HG03175 (cell line): ENCODE measurements around the gene ERCC2.

Experiments used
- ATAC-seq: cut with Tn5 transposase; IDR thresholded peaks from one replicate; pipeline ENCODE4 v1.9.1; 2021; ENCODE audit warnings: mild to moderate bottlenecking, moderate library complexity; ENCODE audit not compliant: unreplicated experiment

The ERCC2 gene

DNA sequence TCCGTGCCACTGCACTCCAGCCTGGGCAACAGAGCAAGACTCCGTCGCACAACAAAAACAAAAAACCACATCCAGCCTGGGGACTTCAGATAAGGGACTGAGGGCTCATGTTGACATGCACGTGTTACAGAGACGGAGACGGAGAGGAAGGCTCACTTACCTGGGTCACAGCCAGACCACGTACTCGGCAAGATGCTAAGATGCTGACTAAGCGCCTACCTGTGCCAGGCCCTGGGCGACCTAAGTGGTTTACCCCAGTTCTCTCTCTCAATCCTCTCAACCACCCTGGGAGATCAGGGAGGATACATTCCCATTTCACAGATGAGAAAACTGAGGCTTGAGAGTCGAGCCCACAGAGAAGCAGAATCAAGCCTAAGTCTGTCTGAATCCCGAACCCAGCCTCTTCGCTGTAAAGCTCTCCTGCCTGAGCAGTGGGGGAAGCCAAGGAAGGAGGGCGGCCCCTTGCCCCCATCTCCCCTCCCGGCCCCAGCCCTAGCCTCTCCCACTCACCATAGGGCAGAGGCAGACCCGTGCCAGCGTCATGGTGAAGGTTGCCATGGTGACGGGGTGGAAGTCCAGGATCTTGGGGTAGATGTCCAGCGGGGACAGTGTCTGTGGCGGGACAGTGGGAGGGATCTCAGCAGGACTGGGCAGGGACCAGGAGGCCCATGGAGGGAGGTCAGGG, 13.5 kb downstream of the ERCC2 start:
- ATAC-seq: no peak

DNA sequence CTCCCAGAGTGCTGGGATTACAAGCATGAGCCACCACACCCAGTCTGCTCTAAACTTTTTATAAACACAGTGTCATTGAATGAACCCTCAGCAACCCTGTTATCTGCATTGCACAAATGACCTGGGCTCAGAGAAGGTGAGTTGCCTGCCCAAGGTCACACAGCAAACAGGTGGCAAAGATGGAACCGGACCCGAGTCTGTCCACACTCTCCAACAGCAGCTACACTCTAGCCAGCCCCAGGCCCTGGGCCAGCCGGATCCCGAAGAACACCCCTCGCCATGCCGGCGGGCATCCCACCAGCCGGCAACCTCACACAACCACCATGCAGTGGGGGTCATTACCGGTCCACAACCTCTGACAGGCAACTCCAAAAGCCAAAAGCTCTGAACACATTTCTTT, 14.5 kb downstream of the ERCC2 start:
- ATAC-seq: no peak

DNA sequence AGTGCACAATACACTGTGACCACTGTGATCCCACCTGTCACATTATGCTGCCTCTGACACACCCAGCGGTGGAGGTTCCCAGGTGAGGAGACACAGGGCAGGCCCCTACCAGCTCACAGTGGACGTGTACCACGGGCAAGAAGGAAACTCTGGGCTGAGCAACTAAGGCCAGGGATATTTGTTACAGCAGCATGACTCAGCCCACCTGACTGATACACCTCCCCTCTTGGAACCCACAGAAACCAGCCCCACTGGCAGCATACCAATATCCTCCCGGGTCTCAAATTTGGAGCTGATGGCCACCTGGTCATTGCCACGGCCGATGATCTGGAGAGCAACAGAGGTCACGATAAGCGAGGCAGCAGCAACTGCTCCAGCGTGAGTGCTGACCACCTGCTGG, 15.0 kb downstream of the ERCC2 start:
- no peak for ATAC-seq

DNA sequence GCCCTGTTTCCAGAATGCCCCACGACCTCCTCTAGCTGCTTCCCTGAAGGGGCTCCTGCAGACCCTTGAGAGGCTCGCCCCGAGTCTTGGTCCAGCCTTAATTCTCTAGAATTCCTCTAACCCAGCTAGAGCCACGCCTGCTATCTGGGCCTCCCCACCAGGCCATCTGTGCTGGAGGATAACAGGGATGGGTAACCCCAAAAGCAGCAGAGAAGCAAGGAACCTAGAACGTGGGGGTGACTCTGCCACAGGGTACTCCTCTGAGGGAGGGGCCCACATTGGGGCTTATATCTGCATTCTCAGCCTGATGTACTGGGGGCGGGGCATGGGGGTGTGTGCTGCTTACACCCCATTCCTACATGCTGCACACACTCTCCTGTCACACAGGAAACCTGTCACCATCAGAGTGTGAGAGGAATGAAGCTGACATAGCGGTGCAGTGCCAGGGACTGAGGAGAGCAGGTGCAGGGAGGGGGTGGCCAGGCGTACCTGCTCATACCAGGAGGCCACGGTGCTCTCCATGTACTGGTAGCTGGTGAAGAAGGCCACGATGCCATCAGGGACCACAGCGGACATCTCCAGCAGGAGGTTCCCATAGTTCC, 16.0 kb downstream of the ERCC2 start:
- ATAC-seq: no peak

DNA sequence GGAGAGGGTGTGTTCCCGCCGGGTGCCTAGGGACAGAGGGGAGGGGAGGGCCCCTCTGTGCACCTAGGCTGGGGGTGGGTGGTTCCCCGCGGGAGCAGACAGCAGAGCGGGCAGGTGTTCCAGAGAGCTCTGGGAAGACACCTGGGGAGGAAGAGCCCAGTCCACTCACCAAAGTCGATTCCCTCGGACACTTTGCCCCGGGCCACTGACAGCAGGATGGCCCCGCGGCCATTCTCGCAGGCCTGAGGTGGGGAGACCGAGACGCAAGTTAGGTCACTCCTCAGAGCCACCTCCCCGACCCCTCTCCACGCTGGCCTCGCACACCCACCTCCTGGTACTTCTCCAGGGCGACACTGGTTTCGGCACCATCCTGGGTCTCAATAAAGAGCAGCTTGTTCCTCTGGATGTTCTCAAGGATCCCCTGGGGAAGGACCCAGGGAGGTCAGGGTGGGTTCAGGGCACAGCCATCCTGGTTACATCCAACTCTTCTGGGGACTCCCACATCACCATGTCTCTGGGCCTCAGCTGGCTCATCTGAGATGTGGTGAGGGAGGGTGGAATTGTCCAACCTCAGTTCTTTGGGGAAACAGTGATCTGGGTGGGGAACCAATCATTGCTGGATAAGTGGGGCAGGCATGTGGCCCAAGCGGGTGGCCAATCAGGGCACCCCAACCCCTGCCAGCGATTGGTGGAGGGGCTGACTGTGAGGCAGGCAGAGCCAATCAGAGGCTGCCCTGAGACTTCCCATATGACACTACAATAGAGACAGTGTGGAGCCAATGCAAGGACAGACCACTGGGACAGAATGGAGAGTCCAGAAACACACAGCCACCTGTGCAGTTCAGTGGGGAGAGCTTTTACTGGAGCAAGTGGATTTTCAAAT, 17.2 kb downstream of the ERCC2 start:
- no peak for ATAC-seq

DNA sequence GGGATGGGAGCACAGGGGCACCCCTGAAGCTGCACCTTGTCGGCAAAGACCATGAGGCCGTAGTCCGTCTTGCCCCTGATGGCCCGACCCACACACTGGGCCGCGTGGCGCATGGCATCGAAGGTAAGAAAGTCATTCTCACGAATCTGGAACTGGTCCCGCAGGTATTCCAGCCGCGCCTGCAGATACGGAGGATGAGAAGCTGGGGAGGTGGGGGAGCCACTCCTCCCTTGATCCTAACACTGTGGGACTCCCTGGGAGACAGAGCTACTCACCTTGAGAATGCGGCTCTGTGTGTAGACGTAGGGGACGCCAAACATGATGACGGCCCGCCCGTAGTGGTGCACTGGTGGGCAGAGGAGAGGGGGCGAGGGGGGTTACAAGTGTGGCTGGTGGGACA, 17.9 kb downstream of the ERCC2 start:
- ATAC-seq: no peak

DNA sequence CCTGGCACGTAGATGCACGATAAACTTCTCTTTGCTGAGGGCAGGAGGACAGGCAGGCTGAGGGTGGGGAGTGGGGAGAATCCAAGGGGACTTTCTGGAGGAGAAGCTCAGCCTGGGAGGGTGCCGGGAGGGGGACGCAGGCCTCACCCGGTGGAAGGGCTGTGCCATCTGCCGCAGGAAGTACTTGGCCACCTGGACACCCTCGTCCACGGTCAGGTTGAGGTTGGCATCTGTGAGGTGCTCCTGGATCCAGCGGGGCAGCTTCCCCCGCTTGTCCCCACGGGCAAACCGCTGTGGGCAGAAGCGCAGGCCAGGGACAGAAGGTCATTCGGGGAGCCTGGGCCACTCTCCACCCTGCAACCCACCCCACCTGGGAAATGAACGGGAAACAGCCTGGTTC, 18.3 kb downstream of the ERCC2 start:
- ATAC-seq: no peak

DNA sequence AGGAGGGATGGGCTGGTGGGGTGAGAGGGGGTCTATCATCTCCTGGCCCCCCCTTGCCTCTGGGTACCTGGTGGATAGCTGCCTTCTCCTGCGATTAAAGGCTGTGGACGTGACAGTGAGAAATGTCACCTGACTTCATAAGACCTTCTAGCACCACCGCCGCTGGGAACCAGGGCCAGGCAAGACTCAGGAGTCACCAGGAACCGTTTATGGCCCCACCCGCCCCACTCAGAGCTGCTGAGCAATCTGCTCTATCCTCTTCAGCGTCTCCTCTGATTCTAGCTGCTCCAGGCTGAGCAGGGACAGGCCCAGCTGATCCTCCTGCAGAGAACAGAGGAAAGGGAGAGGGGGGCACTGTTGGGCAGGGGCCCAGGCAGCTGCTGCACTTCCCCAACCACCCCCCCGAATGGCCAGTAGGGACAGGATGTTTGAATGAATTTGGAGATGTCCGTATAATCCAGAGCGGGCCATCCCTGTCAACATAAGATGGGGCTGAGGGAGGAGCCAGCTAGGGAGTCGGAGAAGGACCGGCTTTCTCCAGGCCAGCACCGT, 18.9 kb downstream of the ERCC2 start:
- no peak for ATAC-seq

DNA sequence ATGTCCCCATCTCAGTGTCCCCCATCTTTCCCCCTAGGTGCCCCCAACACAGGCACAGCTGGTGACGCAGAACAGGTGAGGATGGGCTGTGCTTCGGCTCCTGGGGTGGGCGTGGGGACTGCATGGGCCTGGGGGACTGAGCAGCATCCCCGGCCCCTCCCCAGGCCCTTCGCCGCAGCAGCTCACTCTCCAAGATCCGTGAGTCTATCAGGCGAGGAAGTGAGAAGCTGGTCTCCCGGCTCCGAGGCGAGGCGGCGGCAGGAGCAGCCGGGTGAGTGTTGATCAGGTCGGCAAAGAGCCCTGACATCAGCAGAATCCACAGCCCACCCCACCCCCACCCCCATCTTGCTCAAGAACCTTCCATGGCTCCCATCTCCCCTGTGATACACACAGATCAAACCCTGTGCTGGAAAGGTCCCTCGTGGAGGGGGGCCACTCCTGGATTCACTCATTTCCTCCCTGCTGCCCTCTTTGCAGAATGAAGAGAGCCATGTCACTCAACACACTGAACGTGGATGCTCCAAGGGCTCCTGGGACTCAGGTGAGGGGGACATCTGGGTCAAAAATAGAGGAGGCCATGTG, 19.8 kb downstream of the ERCC2 start:
- no peak for ATAC-seq

DNA sequence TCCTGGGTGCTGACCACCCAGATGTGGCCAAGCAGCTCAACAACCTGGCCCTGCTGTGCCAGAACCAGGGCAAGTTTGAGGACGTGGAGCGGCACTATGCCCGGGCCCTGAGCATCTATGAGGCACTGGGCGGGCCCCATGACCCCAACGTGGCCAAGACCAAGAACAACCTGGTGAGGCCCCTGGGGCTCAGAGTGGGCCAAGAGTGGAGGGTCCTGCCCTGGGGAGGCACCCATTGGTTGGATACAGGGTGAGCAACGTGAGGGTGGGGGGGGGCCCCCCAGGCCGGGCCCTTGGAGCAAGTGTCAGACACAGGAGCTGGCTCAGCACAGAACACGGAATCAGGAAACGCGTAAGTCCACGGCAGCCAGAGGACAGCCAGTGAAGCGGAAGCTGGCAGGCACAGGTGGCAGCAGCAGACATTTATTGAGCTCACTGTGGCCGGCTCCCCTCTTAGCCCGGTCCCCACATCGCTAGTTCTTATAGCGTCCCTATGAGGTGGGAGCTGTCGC, 20.9 kb downstream of the ERCC2 start:
- no peak for ATAC-seq

DNA sequence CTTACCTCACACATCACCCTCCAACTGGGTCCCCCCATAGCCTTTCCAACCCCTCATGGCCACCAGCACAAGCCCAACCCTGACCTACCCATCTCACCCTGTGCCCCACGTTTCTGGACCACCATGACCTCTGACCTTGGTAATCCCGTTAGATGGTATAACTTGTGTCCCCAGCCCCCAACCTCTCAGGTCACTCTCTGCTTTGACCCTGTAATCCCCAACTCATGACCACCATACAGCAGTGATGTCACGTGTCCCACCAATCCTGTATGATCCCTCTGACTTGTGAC, 21.3 kb downstream of the ERCC2 start:
- ATAC-seq: no peak

DNA sequence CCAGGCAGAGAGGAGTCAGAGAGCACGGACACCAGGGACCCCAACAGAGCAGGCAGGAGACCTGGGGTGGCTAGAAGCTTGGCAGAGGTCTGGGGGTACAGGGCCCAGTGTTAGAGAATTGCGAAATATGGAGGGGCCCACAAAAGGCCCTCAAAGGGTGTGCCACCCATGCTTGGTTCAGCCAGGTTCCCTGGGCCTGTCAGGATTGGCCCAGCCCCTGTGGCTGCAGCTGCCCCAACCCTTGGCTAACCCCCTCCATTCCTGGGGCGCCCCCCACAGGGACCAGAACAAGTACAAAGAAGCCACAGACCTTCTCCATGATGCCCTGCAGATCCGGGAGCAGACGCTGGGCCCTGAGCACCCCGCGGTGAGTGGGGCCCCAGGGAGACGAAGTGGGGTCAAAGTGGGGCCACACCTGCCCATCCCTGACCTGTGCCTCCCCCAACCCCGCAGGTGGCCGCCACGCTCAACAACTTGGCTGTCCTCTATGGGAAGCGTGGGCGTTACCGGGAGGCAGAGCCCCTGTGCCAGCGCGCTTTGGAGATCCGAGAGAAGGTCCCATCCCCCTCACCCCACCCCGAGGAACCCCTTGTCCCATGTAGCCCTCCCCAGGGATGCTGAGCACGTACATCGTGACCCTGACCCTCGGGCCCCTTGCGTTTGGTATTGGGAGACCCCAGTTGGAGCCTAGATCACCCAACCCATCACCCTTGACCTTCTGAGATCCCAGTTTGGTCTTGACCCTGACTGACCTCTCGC, 21.8 kb downstream of the ERCC2 start:
- ATAC-seq: no peak

DNA sequence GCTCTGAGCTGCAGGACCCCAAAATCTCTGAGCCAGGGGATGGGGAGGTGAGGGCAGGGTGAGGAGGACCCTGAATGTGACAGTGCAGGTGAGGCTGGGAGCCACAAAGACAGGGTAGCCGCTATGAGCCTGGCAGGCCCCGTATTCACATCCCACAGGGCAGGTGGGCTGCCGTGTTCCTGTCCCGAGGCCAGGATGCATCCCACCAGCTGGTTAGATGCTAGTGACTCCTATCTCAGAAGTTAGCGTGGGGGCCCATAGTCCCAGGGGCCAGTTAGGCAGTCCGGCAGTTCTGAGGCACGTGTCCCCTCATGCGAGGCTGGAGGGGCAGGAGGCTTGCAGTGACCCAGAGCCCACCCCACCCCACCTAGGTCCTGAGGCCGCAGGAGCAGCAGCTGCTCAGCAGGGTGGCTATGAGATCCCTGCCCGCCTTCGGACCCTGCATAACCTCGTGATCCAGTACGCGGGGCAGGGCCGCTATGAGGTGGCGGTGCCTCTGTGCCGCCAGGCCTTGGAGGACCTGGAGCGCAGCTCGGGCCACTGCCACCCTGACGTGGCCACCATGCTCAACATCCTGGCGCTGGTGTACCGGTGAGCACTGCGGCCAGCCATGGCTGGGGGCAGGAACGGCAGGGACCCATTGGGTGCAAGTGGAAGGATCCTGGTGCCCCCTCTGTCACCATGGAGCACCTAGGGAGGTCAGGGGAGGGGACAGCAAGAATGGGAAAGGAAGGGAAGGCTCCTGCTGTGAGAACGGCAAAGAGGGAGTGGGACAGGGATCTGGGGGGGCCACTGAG, 22.6 kb downstream of the ERCC2 start:
- ATAC-seq: no peak

DNA sequence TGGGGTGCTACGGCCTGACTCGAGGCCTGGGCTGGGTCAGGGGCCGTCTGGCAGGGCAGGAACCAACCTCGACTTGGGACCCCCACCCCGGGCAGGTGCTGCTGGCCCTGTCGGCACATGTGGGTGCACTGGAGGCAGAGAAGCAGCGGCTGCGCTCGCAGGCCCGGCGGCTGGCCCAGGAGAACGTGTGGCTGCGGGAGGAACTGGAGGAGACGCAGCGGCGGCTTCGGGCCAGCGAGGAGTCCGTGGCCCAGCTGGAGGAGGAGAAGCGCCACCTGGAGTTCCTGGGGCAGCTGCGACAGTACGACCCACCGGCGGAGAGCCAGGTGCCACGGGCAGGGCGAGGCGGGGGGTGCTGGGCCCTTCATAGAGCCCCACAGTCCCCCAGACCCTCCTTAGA, 23.9 kb downstream of the ERCC2 start:
- ATAC-seq: no peak

DNA sequence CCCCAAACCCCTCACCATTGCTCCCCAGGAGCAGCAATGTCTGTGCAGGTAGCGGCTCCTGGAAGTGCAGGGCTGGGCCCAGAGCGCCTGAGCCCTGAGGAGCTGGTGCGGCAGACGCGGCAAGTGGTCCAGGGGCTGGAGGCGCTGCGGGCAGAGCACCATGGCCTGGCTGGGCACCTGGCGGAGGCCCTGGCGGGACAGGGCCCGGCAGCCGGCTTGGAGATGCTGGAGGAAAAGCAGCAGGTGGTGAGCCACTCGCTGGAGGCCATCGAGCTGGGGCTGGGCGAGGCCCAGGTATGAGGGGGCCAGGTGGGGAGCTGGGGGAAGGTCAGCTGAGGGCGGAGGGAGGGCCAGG, 24.9 kb downstream of the ERCC2 start:
- no peak for ATAC-seq

DNA sequence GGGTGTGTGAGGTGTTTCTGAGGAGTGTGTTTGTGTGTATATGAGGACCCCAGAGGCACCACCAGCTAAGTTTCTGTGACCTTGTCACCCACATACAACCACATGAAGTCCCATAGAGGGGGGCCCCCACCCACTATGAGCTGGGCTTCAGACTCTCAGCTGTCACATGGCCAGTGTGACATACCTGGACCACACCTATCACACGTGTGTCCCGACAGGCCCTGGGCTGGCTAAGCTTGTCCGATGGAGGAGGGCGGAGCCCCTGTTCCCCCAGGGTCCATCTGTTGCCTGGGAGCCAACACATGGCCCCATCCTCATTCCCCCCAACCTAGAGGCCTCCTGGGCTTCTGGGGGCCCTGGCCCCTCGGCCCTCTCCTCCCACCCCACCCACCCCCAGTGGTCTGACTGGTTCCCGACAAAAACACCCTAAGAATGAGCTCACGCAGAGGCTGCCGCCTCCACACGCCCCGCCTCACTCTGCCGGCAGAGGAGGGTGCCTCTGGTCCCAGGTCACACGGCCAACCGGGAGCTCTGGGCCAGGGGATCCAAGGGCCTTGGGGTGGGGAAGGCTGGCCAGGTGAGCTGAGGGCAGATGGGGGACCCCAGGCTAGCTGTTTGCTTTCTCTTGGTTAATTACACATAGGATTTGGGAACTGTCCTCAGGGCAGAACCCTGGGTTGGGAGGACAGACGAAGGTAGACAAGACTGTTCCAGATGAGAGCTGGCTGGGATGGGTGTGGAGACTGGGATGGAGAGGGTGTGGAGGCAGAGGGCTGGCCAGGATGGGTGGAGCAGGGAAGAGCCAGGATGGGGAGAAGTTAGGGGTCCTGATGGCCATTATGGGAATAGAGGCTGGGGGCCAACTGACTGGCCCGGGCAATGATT, 25.5 kb downstream of the ERCC2 start:
- no peak for ATAC-seq

DNA sequence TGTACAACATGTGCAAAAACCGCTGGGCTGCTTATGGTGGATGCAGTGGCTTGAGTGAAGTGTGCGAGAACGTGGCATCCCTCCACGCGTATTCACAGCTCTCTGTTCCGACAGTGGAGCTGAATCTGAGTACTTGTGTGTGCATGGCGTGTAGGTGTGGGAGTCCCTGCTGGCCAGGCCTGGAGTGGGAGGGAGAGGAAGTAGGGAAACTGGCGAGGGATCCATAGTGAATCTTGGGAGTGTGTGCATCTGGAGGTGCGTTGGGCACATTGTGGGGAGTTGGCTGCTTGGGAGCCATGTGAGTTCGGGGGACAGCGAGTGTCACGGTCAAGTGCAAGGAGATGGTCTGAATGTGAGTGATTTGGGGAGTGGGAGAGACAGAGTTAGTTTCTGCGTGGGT, 27.5 kb downstream of the ERCC2 start:
- ATAC-seq: no peak

DNA sequence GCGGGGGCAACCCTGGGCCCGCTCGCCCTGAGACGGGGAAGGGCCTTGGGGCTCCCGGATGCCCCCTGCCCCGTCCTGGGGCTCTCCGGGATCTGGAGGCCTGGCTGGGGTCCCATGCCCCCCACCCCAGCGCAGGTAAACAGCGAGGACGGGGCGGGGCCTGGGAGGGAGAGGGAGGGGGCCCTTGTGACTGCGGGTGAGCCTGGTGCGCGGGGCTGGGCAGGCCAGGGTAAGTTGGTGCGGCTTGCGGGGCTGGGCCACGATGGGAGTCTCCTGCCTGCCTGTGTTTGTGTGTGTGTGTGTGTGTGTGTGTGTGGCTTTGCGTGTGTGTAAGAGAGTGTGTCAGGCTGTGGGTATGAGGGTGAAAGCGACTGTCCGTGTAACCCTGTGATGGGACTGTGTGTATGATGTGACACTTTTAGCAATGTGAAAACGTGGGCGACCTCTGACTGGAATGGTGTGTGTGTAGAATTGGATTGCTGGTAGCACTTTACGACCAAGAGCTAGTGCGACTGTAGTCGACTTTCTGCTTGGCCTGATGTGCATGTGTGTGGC, 29.4 kb downstream of the ERCC2 start:
- ATAC-seq: no peak
